Tibial artery (tissue), 4 donors: ENCODE results near the gene PXMP2.

ENCODE experiments used
- DNase-seq, 2 donors: peaks; one replicate each; pipeline ENCODE4 v3.0.0-alpha.2; 2019
- H3K27ac ChIP-seq, 2 donors: fragments of 200-600 bp; sonication (generic) in 1 of 2; 1 replicate in 1 of 2; 2 replicates in 1 of 2; pipeline ENCODE4 v1.5.1; 2018 to 2019; ENCODE audit warnings: mild to moderate bottlenecking in 1 of 2
- H3K27me3 ChIP-seq, 2 donors: fragments of 200-600 bp; sonication (generic) in 1 of 2; one replicate each; pipeline versions ENCODE4 v1.5.1 to v1.6.0; 2016 to 2019
- H3K36me3 ChIP-seq, 3 donors: fragments of 200-600 bp; sonication (generic) in 2 of 3; one replicate each; pipeline ENCODE4 v1.5.1; 2016 to 2019; ENCODE audit warnings: mild to moderate bottlenecking in 2 of 3
- H3K4me1 ChIP-seq, 4 donors: fragments of 200-600 bp; sonication (generic) in 2 of 4; 1 replicate in 3 of 4; 2 replicates in 1 of 4; pipeline ENCODE4 v1.5.1; 2016 to 2019
- H3K4me3 ChIP-seq, 2 donors: fragments of 200-600 bp; sonication (generic) in 1 of 2; 1 replicate in 1 of 2; 2 replicates in 1 of 2; pipeline ENCODE4 v1.5.1; 2018 to 2019; ENCODE audit warnings: mild to moderate bottlenecking in 2 of 2
- H3K9me3 ChIP-seq, 3 donors: fragments of 200-600 bp; sonication (generic) in 1 of 3; one replicate each; pipeline ENCODE4 v1.5.1; 2016 to 2019
- CTCF ChIP-seq, 2 experiments: fragments of 200-600 bp in 1 of 2; fragments of 450-650 bp in 1 of 2; IDR thresholded peaks; one replicate each; pipeline ENCODE4 v1.5.1; 2017 to 2019; ENCODE audit warnings: antibody characterized with exemption in 2 of 2, mild to moderate bottlenecking in 1 of 2, moderate library complexity in 1 of 2
- intact Hi-C: fragments of 100-400 bp; cut with DNase I; formaldehyde crosslinking; loops from one replicate; pipeline ENCODE4 v1.15.0; 2023; ENCODE audit warnings: low total_unique reads

Gene PXMP2

GRCh38 chr12:132723764-132724140, 36.4 kb downstream of the PXMP2 start:
- no peak overlapping the region for H3K4me3 ChIP-seq
- no peak for TF ChIP-seq CTCF (IDR thresholded peaks at IDR 0.05)
- H3K4me1 ChIP-seq = no peaks in the 10 kb centered on the region
- H3K27ac ChIP-seq = no peak overlapping the region
- no peaks in the 10 kb centered on the region for H3K27me3 ChIP-seq
- intact Hi-C loops = no loop called here
- no peaks in the 10 kb centered on the region for H3K9me3 ChIP-seq
- DNase-seq = no peak
- peaks cover 83 to 99% (median 93%) of the 10 kb centered on the region in 3 donors for H3K36me3 ChIP-seq

GRCh38 chr12:132724506-132725241, 37.3 kb downstream of the PXMP2 start:
- no peak for DNase-seq
- Histone ChIP-seq H3K27me3 (no peaks in the 10 kb centered on the region), H3K27ac (no peak overlapping the region), H3K4me1 (no peaks in the 10 kb centered on the region), H3K4me3 (no peak overlapping the region), H3K36me3 (peaks cover 79 to 95% (median 89%) of the 10 kb centered on the region in 3 donors), H3K9me3 (no peaks in the 10 kb centered on the region)
- intact Hi-C loops = no loop called here
- no peak for TF ChIP-seq CTCF (IDR thresholded peaks at IDR 0.05)

- H3K27ac ChIP-seq = no peak overlapping the region
- H3K27me3 ChIP-seq = no peaks in the 10 kb centered on the region
- H3K9me3 ChIP-seq = no peaks in the 10 kb centered on the region
- peaks cover 77 to 95% (median 85%) of the 10 kb centered on the region in 3 donors for H3K36me3 ChIP-seq
- DNase-seq = no peak
- intact Hi-C loops = no loop called here
- no peak for TF ChIP-seq CTCF (IDR thresholded peaks at IDR 0.05)
- no peaks in the 10 kb centered on the region for H3K4me1 ChIP-seq
- no peak overlapping the region for H3K4me3 ChIP-seq
Observed at GRCh38 chr12:132726386-132726785, 39.0 kb downstream of the PXMP2 start.

- intact Hi-C loops = no loop called here
- Histone ChIP-seq H3K27me3 (no peaks in the 10 kb centered on the region), H3K9me3 (no peaks in the 10 kb centered on the region), H3K27ac (no peak overlapping the region), H3K4me1 (no peaks in the 10 kb centered on the region), H3K4me3 (no peak overlapping the region), H3K36me3 (peaks cover 80 to 96% (median 87%) of the 10 kb centered on the region in 3 donors)
- DNase-seq = no peak
- no peak for TF ChIP-seq CTCF (IDR thresholded peaks at IDR 0.05)
Observed at GRCh38 chr12:132727091-132727794, 39.9 kb downstream of the PXMP2 start.

- no peak for TF ChIP-seq CTCF (IDR thresholded peaks at IDR 0.05)
- peaks cover 87 to 96% (median 87%) of the 10 kb centered on the region in 3 donors for H3K36me3 ChIP-seq
Observed at GRCh38 chr12:132728502-132728901, 41.1 kb downstream of the PXMP2 start.

More at GRCh38 chr12:132728502-132728901, 41.1 kb downstream of the PXMP2 start:
- no peak for DNase-seq
- no peak overlapping the region for H3K27ac ChIP-seq
- H3K4me3 ChIP-seq = no peak overlapping the region
- intact Hi-C loops = no loop called here
- no peaks in the 10 kb centered on the region for H3K4me1 ChIP-seq
- no peaks in the 10 kb centered on the region for H3K27me3 ChIP-seq
- no peaks in the 10 kb centered on the region for H3K9me3 ChIP-seq
